H9 (cell line): ENCODE data around the gene HEATR5A. TPM values are rescaled to one million over a fixed set of nuclear protein-coding genes. Genes with fewer than 3 reads are reported as not detected.
"Not testable (repeated sequence)": the region's sequence is repeated elsewhere in the genome, so short reads cannot be mapped to it uniquely, and the experiment has no call there.

Experiments
- DNase-seq: peaks from one replicate; pipeline ENCODE4 v3.0.0-alpha.2; 2017
- H2AFZ ChIP-seq: one replicate; pipeline ENCODE4 v1.6.1; 2013; ENCODE audit warnings: mild to moderate bottlenecking, low read length, control low read depth, moderate library complexity
- H2AK5ac ChIP-seq: 2 replicates; pipeline ENCODE4 v1.6.1; 2013; ENCODE audit warnings: low read length, control low read depth, mixed read lengths; ENCODE audit not compliant: insufficient read length
- H2BK120ac ChIP-seq: one replicate; pipeline ENCODE4 v1.6.1; 2013; ENCODE audit warnings: low read depth, mild to moderate bottlenecking, low read length, control low read depth, inconsistent platforms; ENCODE audit not compliant: poor library complexity, severe bottlenecking
- H2BK12ac ChIP-seq: 2 replicates; pipeline ENCODE4 v1.6.1; 2013; ENCODE audit warnings: low read length, control low read depth, mixed read lengths, low read depth; ENCODE audit not compliant: insufficient read length
- H2BK15ac ChIP-seq: 2 replicates; pipeline ENCODE4 v1.6.1; 2013; ENCODE audit warnings: low read depth, low read length, control low read depth
- H2BK20ac ChIP-seq: one replicate; pipeline ENCODE4 v1.6.1; 2013; ENCODE audit warnings: low read depth, mild to moderate bottlenecking, low read length, control low read depth, inconsistent platforms; ENCODE audit not compliant: poor library complexity, severe bottlenecking
- H2BK5ac ChIP-seq: 2 replicates; pipeline ENCODE4 v1.6.1; 2013; ENCODE audit warnings: low read length, control low read depth, mixed read lengths; ENCODE audit not compliant: insufficient read length
- H3K14ac ChIP-seq: 2 replicates; pipeline ENCODE4 v1.6.1; 2013; ENCODE audit warnings: low read length, control low read depth; ENCODE audit not compliant: insufficient read depth
- H3K18ac ChIP-seq: 2 replicates; pipeline ENCODE4 v1.6.1; 2013; ENCODE audit warnings: low read depth, mild to moderate bottlenecking, mixed read lengths, low read length, control low read depth; ENCODE audit not compliant: insufficient read length
- H3K23ac ChIP-seq: 2 replicates; pipeline ENCODE4 v1.6.1; 2013; ENCODE audit warnings: low read length, control low read depth, mixed read lengths, low read depth; ENCODE audit not compliant: insufficient read length
- H3K23me2 ChIP-seq: 2 replicates; pipeline ENCODE4 v1.6.1; 2013; ENCODE audit warnings: low read depth, mild to moderate bottlenecking, mixed read lengths, low read length, control low read depth; ENCODE audit not compliant: insufficient read length, poor library complexity, severe bottlenecking
- H3K27ac ChIP-seq: 2 replicates; pipeline ENCODE4 v1.5.1; 2013; ENCODE audit warnings: low read length, control low read depth, mixed read lengths, low read depth; ENCODE audit not compliant: insufficient read length
- H3K27me3 ChIP-seq: 2 replicates; pipeline ENCODE4 v1.6.1; 2013; ENCODE audit warnings: low read length, control low read depth, inconsistent platforms; ENCODE audit not compliant: insufficient read depth
- H3K4ac ChIP-seq: 2 replicates; pipeline ENCODE4 v1.6.1; 2013; ENCODE audit warnings: low read depth, mild to moderate bottlenecking, control low read depth, inconsistent platforms, low read length, moderate library complexity
- H3K4me1 ChIP-seq: 2 replicates; pipeline ENCODE4 v1.6.1; 2013; ENCODE audit warnings: low read length, control low read depth, inconsistent platforms; ENCODE audit not compliant: insufficient read depth
- H3K4me2 ChIP-seq: 2 replicates; pipeline ENCODE4 v1.6.1; 2013; ENCODE audit warnings: low read length, control low read depth, mixed read lengths; ENCODE audit not compliant: insufficient read length, insufficient read depth
- H3K56ac ChIP-seq: 2 replicates; pipeline ENCODE4 v1.6.1; 2013; ENCODE audit warnings: low read depth, mild to moderate bottlenecking, mixed read lengths, low read length, control low read depth; ENCODE audit not compliant: insufficient read length
- H3K79me1 ChIP-seq: 2 replicates; pipeline ENCODE4 v1.6.1; 2013; ENCODE audit warnings: low read depth, mild to moderate bottlenecking, moderate library complexity, low read length, control low read depth, inconsistent platforms; ENCODE audit not compliant: insufficient read depth, poor library complexity, severe bottlenecking
- H3K79me2 ChIP-seq: 2 replicates; pipeline ENCODE4 v1.6.1; 2013; ENCODE audit warnings: low read length, control low read depth, inconsistent platforms; ENCODE audit not compliant: insufficient read depth
- H3K9ac ChIP-seq: 2 replicates; pipeline ENCODE4 v1.6.1; 2013; ENCODE audit warnings: low read length, control low read depth, mixed read lengths; ENCODE audit not compliant: insufficient read length; ENCODE audit errors: extremely low read depth
- H3K9me3 ChIP-seq: one replicate; pipeline ENCODE4 v1.6.1; 2013; ENCODE audit warnings: low read depth, low read length, inconsistent platforms; ENCODE audit not compliant: control insufficient read depth
- H3T11ph ChIP-seq: one replicate; pipeline ENCODE4 v1.6.1; 2013; ENCODE audit warnings: mild to moderate bottlenecking, low read length, control low read depth, inconsistent platforms
- H4K20me1 ChIP-seq: one replicate; pipeline ENCODE4 v1.6.1; 2013; ENCODE audit not compliant: control insufficient read depth, insufficient read length, insufficient read depth
- H4K5ac ChIP-seq: 2 replicates; pipeline ENCODE4 v1.6.1; 2013; ENCODE audit warnings: low read depth, mild to moderate bottlenecking, mixed read lengths, low read length, control low read depth; ENCODE audit not compliant: insufficient read length
- H4K8ac ChIP-seq: replicated peaks from 2 replicates; pipeline ENCODE4 v1.6.1; 2013; ENCODE audit warnings: low read length, control low read depth, mixed read lengths, low read depth; ENCODE audit not compliant: insufficient read length
- H4K91ac ChIP-seq: 2 replicates; pipeline ENCODE4 v1.6.1; 2013; ENCODE audit warnings: low read depth, mild to moderate bottlenecking, moderate library complexity, mixed read lengths, low read length, control low read depth; ENCODE audit not compliant: insufficient read length
- H3K27ac Mint-ChIP-seq, 3 experiments: 2 replicates in 2 of 3; 3 replicates in 1 of 3; pipeline ENCODE4 v1.8.0; 2020 to 2021; ENCODE audit warnings: mixed read lengths in 3 of 3, mild to moderate bottlenecking in 1 of 3, moderate library complexity in 1 of 3
- H3K27me3 Mint-ChIP-seq: 2 replicates; pipeline ENCODE4 v1.8.0; 2021; ENCODE audit warnings: low read depth, mild to moderate bottlenecking, moderate library complexity, mixed read lengths
- H3K36me3 Mint-ChIP-seq, 3 experiments: 2 replicates in 2 of 3; 3 replicates in 1 of 3; pipeline ENCODE4 v1.8.0; 2020 to 2021; ENCODE audit warnings: low read depth in 3 of 3, mixed read lengths in 3 of 3; ENCODE audit not compliant: insufficient read depth in 1 of 3
- H3K4me1 Mint-ChIP-seq, 2 experiments: 2 replicates each; pipeline ENCODE4 v1.8.0; 2020; ENCODE audit warnings: mixed read lengths in 2 of 2
- H3K4me3 Mint-ChIP-seq, 2 experiments: 2 replicates in 1 of 2; 3 replicates in 1 of 2; pipeline ENCODE4 v1.8.0; 2020 to 2021; ENCODE audit warnings: mild to moderate bottlenecking in 2 of 2, mixed read lengths in 2 of 2, moderate library complexity in 1 of 2
- H3K9me3 Mint-ChIP-seq, 2 experiments: 2 replicates in 1 of 2; 3 replicates in 1 of 2; pipeline ENCODE4 v1.8.0; 2020; ENCODE audit warnings: mild to moderate bottlenecking in 2 of 2, mixed read lengths in 2 of 2, moderate library complexity in 1 of 2
- CTCF ChIP-seq: fragments of 200-600 bp; sonication (generic); conservative IDR thresholded peaks from 3 replicates; pipeline ENCODE4 v1.8.0; 2021; ENCODE audit warnings: antibody characterized with exemption, mild to moderate bottlenecking
- WGBS: extraction: QIAGEN DNeasy Blood & Tissue Kit; methylation state at CpG from one replicate; pipeline ENCODE4 v1.1.7; 2013; ENCODE audit warnings: missing lambda C conversion rate, low lambda C conversion rate, mixed read lengths; ENCODE audit not compliant: insufficient read length; ENCODE audit errors: extremely low coverage; 5-methylcytosine and 5-hydroxymethylcytosine counted together
- total RNA-seq: library from RNA; stranded (reverse); gene quantifications from 2 replicates; pipeline ENCODE4 v1.2.1, GENCODE V29; 2021

HEATR5A gene
- total RNA-seq, 1 experiment from 2014 or later: 21.2 TPM

- H2BK120ac ChIP-seq: no peak overlapping the region
- H4K91ac ChIP-seq: no peak overlapping the region
- H4K8ac ChIP-seq: no peak overlapping the region
- no peaks in the 10 kb centered on the region for H3K4me1 Mint-ChIP-seq
- no peak overlapping the region for H2BK5ac ChIP-seq
- H3K14ac ChIP-seq: no peak overlapping the region
- no peak overlapping the region for H3K56ac ChIP-seq
- no peak for DNase-seq
- no peak overlapping the region for H2BK20ac ChIP-seq
- no peak for TF ChIP-seq CTCF
- no peak overlapping the region for H3T11ph ChIP-seq
- H3K4me3 Mint-ChIP-seq: no peak overlapping the region
- no peaks in the 10 kb centered on the region for H3K4me1 ChIP-seq
- H2AFZ ChIP-seq: no peak overlapping the region
- no peaks in the 10 kb centered on the region for H3K9me3 Mint-ChIP-seq
- no peak overlapping the region for H3K18ac ChIP-seq
- no peaks in the 10 kb centered on the region for H4K20me1 ChIP-seq
- no peak overlapping the region for H2BK12ac ChIP-seq
- no peaks in the 10 kb centered on the region for H3K79me2 ChIP-seq
- H4K5ac ChIP-seq: no peak overlapping the region
- no peaks in the 10 kb centered on the region for H3K27me3 ChIP-seq
- no peak overlapping the region for H3K27ac Mint-ChIP-seq
- no peak overlapping the region for H3K27ac ChIP-seq
- no peaks in the 10 kb centered on the region for H3K9me3 ChIP-seq
- no peak overlapping the region for H2AK5ac ChIP-seq
- no CpG with 5 or more reads among the region's 3 CpGs for WGBS
- H3K79me1 ChIP-seq: no peaks in the 10 kb centered on the region
- peaks cover 4 to 9% (median 7%) of the 10 kb centered on the region in 3 experiments; a peak in 5 of 7 replicates for H3K36me3 Mint-ChIP-seq
- no peak overlapping the region for H3K4ac ChIP-seq
- H3K9ac ChIP-seq: no peak overlapping the region
- no peaks in the 10 kb centered on the region for H3K23me2 ChIP-seq
- no peaks in the 10 kb centered on the region for H3K27me3 Mint-ChIP-seq
- no peak overlapping the region for H2BK15ac ChIP-seq
- H3K23ac ChIP-seq: no peak overlapping the region
- H3K4me2 ChIP-seq: no peak overlapping the region
These were observed 40.2 kb downstream of the HEATR5A start for GRCh38 chr14:31380106-31380505.

GRCh38 chr14:31379125-31379947 lies 41.0 kb downstream of the HEATR5A start:
- H3K9me3 ChIP-seq, H3K9me3 Mint-ChIP-seq, H2BK20ac ChIP-seq, H3K27ac ChIP-seq, H3K14ac ChIP-seq, H3K79me2 ChIP-seq, H4K8ac ChIP-seq, H3K4me2 ChIP-seq, H3K27me3 Mint-ChIP-seq, H3K18ac ChIP-seq, H3K27ac Mint-ChIP-seq, H2AFZ ChIP-seq, H3K56ac ChIP-seq, H3K4me3 Mint-ChIP-seq, H2BK12ac ChIP-seq, H3K4me1 Mint-ChIP-seq, H3K79me1 ChIP-seq, H3K4ac ChIP-seq, H2BK15ac ChIP-seq, H3K4me1 ChIP-seq, H4K20me1 ChIP-seq, DNase-seq, H4K91ac ChIP-seq, H3K9ac ChIP-seq, H2AK5ac ChIP-seq, H3K27me3 ChIP-seq, H3K23ac ChIP-seq, H2BK120ac ChIP-seq, H2BK5ac ChIP-seq, H4K5ac ChIP-seq, H3T11ph ChIP-seq, H3K23me2 ChIP-seq: not testable (repeated sequence)
- H3K36me3 Mint-ChIP-seq: peaks cover 4 to 13% (median 10%) of the 10 kb centered on the region in 3 experiments; a peak in 5 of 7 replicates
- no CpG with 5 or more reads among the region's 16 CpGs for WGBS
